Peyer's patch (tissue), 4 donors: Measurements from ENCODE around the gene TRIM49C.
"Not testable (repeated sequence)": the region's sequence is repeated elsewhere in the genome, so short reads cannot be mapped to it uniquely, and the experiment has no call there.

Source experiments
- POLR2A ChIP-seq, 2 donors: fragments of 450-650 bp; IDR thresholded peaks; one replicate each; pipeline ENCODE4 v1.5.1; 2017; ENCODE audit warnings: antibody characterized with exemption in 2 of 2, mild to moderate bottlenecking in 2 of 2, moderate library complexity in 2 of 2
- TF ChIP-seq, protein P1 (sequence below), 6 experiments: fragments of 450-650 bp in 4 of 6; fragments of 200-600 bp in 2 of 6; sonication (generic) in 1 of 6; IDR thresholded peaks; one replicate each; pipeline ENCODE4 v1.5.1; 2017 to 2019; ENCODE audit warnings: antibody characterized with exemption in 6 of 6, mild to moderate bottlenecking in 3 of 6, moderate library complexity in 1 of 6

DNA sequence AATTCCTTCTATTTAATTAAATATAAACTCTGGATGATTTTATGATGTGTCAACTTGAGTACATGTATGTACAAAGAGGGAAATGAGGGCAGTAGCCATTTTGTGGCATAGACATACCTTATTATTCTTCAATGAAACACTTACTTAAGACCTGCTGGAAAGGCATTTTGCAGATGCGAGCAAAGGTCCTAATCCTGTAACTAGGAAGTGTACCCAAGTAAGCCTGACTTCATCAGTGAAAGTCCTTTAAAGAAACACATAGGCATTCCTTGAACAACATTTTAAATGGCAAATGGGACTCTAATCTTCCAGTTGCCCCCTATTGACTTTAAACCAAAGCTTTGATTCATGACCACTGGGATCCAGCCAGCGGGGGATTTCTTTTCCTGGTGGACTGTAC lies at the start of gene TRIM49C:
- TF ChIP-seq POLR2A (IDR thresholded peaks at IDR 0.05), result not testable (repeated sequence)
- TF ChIP-seq, protein P1, sequence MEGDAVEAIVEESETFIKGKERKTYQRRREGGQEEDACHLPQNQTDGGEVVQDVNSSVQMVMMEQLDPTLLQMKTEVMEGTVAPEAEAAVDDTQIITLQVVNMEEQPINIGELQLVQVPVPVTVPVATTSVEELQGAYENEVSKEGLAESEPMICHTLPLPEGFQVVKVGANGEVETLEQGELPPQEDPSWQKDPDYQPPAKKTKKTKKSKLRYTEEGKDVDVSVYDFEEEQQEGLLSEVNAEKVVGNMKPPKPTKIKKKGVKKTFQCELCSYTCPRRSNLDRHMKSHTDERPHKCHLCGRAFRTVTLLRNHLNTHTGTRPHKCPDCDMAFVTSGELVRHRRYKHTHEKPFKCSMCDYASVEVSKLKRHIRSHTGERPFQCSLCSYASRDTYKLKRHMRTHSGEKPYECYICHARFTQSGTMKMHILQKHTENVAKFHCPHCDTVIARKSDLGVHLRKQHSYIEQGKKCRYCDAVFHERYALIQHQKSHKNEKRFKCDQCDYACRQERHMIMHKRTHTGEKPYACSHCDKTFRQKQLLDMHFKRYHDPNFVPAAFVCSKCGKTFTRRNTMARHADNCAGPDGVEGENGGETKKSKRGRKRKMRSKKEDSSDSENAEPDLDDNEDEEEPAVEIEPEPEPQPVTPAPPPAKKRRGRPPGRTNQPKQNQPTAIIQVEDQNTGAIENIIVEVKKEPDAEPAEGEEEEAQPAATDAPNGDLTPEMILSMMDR (IDR thresholded peaks at IDR 0.05), result not testable (repeated sequence)
